GM23338 (cell line): ENCODE measurements around the gene STX8. TPM values are rescaled to one million over a fixed set of nuclear protein-coding genes. Genes with fewer than 3 reads are reported as not detected.

ENCODE experiments used
- ATAC-seq: fragments of 200-7000 bp; cut with Tn5 transposase; 3 replicates; pipeline ENCODE4 v1.9.1; 2020
- DNase-seq: peaks from one replicate; pipeline ENCODE4 v3.0.0-alpha.2; 2015; ENCODE audit warnings: low spot score
- H2AFZ ChIP-seq: fragments of 200-600 bp; sonication (generic); 2 replicates; pipeline ENCODE4 v1.8.0; 2016; ENCODE audit warnings: antibody characterized with exemption, mild to moderate bottlenecking, moderate library complexity
- H3F3A ChIP-seq: fragments of 200-600 bp; sonication (generic); replicated peaks from 2 replicates; pipeline ENCODE4 v1.8.0; 2017; ENCODE audit warnings: antibody characterized with exemption, mixed run types, low read depth
- H3K27ac ChIP-seq: fragments of 200-600 bp; sonication (generic); 2 replicates; pipeline ENCODE4 v1.6.1; 2016; ENCODE audit warnings: low read depth
- H3K27me3 ChIP-seq: fragments of 200-600 bp; sonication (generic); 2 replicates; pipeline ENCODE4 v1.8.0; 2016; ENCODE audit warnings: mild to moderate bottlenecking, mixed run types, moderate library complexity; ENCODE audit not compliant: insufficient read depth
- H3K36me3 ChIP-seq: fragments of 200-600 bp; sonication (generic); 2 replicates; pipeline ENCODE4 v1.8.0; 2016; ENCODE audit warnings: mild to moderate bottlenecking; ENCODE audit not compliant: insufficient read depth
- H3K4me1 ChIP-seq: fragments of 200-600 bp; sonication (generic); 2 replicates; pipeline ENCODE4 v1.8.0; 2016; ENCODE audit warnings: mild to moderate bottlenecking, moderate library complexity; ENCODE audit not compliant: insufficient read depth
- H3K4me2 ChIP-seq: fragments of 200-600 bp; sonication (generic); 2 replicates; pipeline ENCODE4 v1.7.1; 2017; ENCODE audit warnings: mixed run types
- H3K4me3 ChIP-seq: fragments of 200-600 bp; sonication (generic); 2 replicates; pipeline ENCODE4 v1.6.1; 2016; ENCODE audit warnings: mixed run types
- H3K79me2 ChIP-seq: fragments of 200-600 bp; sonication (generic); replicated peaks from 2 replicates; pipeline ENCODE4 v1.8.0; 2017; ENCODE audit warnings: mild to moderate bottlenecking; ENCODE audit not compliant: insufficient read depth
- H3K9me2 ChIP-seq: fragments of 200-600 bp; sonication (generic); 2 replicates; pipeline ENCODE4 v1.8.0; 2017; ENCODE audit not compliant: insufficient read depth
- H4K20me1 ChIP-seq: fragments of 200-600 bp; sonication (generic); replicated peaks from 2 replicates; pipeline ENCODE4 v1.8.0; 2017; ENCODE audit warnings: mild to moderate bottlenecking; ENCODE audit not compliant: insufficient read depth
- H3K27ac Mint-ChIP-seq: 2 replicates; pipeline ENCODE4 v1.8.0; 2020; ENCODE audit warnings: inconsistent platforms, mild to moderate bottlenecking, moderate library complexity, mixed read lengths
- H3K27me3 Mint-ChIP-seq: 3 replicates; pipeline ENCODE4 v1.8.0; 2022; ENCODE audit warnings: low read depth, mild to moderate bottlenecking, moderate library complexity, mixed read lengths, inconsistent platforms; ENCODE audit not compliant: insufficient read depth, poor library complexity
- H3K36me3 Mint-ChIP-seq: 3 replicates; pipeline ENCODE4 v1.8.0; 2021; ENCODE audit warnings: low read depth, mild to moderate bottlenecking, inconsistent platforms, moderate library complexity, mixed read lengths
- H3K4me1 Mint-ChIP-seq: 3 replicates; pipeline ENCODE4 v1.8.0; 2020; ENCODE audit warnings: mild to moderate bottlenecking, inconsistent platforms, mixed read lengths
- H3K4me3 Mint-ChIP-seq: 3 replicates; pipeline ENCODE4 v1.8.0; 2021; ENCODE audit warnings: moderate library complexity, mild to moderate bottlenecking, inconsistent platforms, mixed read lengths
- H3K9me3 Mint-ChIP-seq: 3 replicates; pipeline ENCODE4 v1.8.0; 2020; ENCODE audit warnings: moderate library complexity, mild to moderate bottlenecking, inconsistent platforms, mixed read lengths
- CREB1 ChIP-seq: fragments of 250-450 bp; sonication (Bioruptor Pico); IDR thresholded peaks from 2 replicates; pipeline ENCODE4 v1.5.0; 2020; ENCODE audit warnings: low read depth, mild to moderate bottlenecking, moderate library complexity
- CTCF ChIP-seq, 2 experiments: fragments of 200-600 bp in 1 of 2; sonication (generic) in 1 of 2; conservative IDR thresholded peaks; 2 replicates each; pipeline versions ENCODE4 v1.5.1 to v1.6.1; 2016 to 2017; ENCODE audit warnings: antibody characterized with exemption in 2 of 2, low read depth in 2 of 2, mild to moderate bottlenecking in 2 of 2, moderate library complexity in 1 of 2
- EZH2phosphoT487 ChIP-seq: fragments of 200-600 bp; sonication (generic); IDR thresholded peaks from one replicate; pipeline ENCODE4 v1.8.1; 2018; ENCODE audit warnings: antibody characterized with exemption; ENCODE audit not compliant: unreplicated experiment
- JUNB ChIP-seq: IDR thresholded peaks from one replicate; pipeline ENCODE4 v1.6.1; 2016; ENCODE audit warnings: antibody characterized with exemption; ENCODE audit not compliant: unreplicated experiment
- POLR2AphosphoS5 ChIP-seq: IDR thresholded peaks from 2 replicates; pipeline ENCODE4 v1.6.1; 2016; ENCODE audit warnings: antibody characterized with exemption, low read depth
- REST ChIP-seq: IDR thresholded peaks from one replicate; pipeline ENCODE4 v1.6.1; 2018; ENCODE audit warnings: antibody characterized with exemption; ENCODE audit not compliant: unreplicated experiment
- STAT1 ChIP-seq: IDR thresholded peaks from one replicate; pipeline ENCODE4 v1.6.1; 2016; ENCODE audit warnings: antibody characterized with exemption; ENCODE audit not compliant: unreplicated experiment
- ZNF331 ChIP-seq: fragments of 250-450 bp; sonication (Bioruptor Pico); IDR thresholded peaks from 2 replicates; pipeline ENCODE4 v1.5.0; 2020; ENCODE audit warnings: low read depth, mild to moderate bottlenecking, moderate library complexity
- polyA plus RNA-seq: library from polyadenylated mRNA; unstranded; fragments of >200 nt; fragmentation: Nextera tagmentation; extraction: Ambion mirVana; gene quantifications from 2 replicates; pipeline ENCODE4 v1.2.1, GENCODE V29; 2016
- total RNA-seq: library from RNA; depleted of rRNA; stranded (reverse); fragments of >200 nt; shearing (Covaris generic); gene quantifications from 2 replicates; pipeline ENCODE4 v1.2.3, GENCODE V29; 2014
- TF ChIP-seq, protein P1 (sequence below): fragments of 250-450 bp; sonication (Bioruptor Pico); IDR thresholded peaks from 2 replicates; pipeline ENCODE4 v1.5.0; 2020; ENCODE audit warnings: mild to moderate bottlenecking, moderate library complexity
- TF ChIP-seq, protein P2 (sequence below): IDR thresholded peaks from 2 replicates; pipeline ENCODE4 v1.6.1; 2016; ENCODE audit warnings: antibody characterized with exemption

STX8 gene
- total and polyA plus RNA-seq, 2 experiments from 2014 or later, result 59.4 to 82.3 TPM

DNA sequence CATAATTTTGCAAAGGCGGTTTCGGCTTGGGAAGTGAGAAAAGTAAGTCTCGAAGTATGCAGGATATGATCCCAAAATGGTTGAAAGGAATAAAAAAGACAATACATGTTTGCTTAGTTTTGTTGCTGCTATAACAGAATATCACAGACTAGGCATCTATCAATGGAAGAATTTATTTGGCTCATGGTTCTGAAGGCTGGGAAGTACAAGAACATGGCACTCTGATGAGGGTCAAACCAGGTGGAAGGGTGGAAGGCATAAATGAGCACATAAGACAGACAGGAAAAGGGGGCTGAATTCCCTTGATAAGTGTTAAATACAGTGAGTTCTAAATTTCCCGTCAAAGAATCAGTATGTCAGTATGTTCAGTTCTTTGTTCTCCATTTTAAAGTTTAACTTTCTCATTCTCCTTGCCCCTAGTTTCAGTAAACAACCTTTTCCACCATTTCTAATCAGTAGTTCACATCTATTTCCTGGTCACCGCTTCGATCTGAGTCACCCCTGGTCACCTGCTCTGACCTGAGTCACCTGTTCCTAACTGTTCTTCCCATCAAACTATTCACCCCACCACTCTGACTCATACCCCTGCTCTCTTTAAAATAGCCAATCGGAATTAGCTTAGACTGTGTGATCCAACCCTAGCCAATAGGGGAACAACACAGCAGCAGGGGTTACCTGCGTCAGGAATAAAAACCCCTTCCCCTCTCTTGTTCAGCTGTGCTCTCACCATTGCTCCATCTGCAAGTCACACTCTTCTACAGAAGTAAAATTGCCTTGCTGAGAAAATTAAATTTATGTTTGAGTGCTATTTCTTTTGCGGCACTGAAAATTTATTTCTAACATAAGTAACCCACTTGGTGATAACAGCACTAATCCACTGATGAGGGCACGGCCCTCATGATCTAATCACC is 240.8 kb downstream of the STX8 start (continued):
- TF ChIP-seq, protein P1, sequence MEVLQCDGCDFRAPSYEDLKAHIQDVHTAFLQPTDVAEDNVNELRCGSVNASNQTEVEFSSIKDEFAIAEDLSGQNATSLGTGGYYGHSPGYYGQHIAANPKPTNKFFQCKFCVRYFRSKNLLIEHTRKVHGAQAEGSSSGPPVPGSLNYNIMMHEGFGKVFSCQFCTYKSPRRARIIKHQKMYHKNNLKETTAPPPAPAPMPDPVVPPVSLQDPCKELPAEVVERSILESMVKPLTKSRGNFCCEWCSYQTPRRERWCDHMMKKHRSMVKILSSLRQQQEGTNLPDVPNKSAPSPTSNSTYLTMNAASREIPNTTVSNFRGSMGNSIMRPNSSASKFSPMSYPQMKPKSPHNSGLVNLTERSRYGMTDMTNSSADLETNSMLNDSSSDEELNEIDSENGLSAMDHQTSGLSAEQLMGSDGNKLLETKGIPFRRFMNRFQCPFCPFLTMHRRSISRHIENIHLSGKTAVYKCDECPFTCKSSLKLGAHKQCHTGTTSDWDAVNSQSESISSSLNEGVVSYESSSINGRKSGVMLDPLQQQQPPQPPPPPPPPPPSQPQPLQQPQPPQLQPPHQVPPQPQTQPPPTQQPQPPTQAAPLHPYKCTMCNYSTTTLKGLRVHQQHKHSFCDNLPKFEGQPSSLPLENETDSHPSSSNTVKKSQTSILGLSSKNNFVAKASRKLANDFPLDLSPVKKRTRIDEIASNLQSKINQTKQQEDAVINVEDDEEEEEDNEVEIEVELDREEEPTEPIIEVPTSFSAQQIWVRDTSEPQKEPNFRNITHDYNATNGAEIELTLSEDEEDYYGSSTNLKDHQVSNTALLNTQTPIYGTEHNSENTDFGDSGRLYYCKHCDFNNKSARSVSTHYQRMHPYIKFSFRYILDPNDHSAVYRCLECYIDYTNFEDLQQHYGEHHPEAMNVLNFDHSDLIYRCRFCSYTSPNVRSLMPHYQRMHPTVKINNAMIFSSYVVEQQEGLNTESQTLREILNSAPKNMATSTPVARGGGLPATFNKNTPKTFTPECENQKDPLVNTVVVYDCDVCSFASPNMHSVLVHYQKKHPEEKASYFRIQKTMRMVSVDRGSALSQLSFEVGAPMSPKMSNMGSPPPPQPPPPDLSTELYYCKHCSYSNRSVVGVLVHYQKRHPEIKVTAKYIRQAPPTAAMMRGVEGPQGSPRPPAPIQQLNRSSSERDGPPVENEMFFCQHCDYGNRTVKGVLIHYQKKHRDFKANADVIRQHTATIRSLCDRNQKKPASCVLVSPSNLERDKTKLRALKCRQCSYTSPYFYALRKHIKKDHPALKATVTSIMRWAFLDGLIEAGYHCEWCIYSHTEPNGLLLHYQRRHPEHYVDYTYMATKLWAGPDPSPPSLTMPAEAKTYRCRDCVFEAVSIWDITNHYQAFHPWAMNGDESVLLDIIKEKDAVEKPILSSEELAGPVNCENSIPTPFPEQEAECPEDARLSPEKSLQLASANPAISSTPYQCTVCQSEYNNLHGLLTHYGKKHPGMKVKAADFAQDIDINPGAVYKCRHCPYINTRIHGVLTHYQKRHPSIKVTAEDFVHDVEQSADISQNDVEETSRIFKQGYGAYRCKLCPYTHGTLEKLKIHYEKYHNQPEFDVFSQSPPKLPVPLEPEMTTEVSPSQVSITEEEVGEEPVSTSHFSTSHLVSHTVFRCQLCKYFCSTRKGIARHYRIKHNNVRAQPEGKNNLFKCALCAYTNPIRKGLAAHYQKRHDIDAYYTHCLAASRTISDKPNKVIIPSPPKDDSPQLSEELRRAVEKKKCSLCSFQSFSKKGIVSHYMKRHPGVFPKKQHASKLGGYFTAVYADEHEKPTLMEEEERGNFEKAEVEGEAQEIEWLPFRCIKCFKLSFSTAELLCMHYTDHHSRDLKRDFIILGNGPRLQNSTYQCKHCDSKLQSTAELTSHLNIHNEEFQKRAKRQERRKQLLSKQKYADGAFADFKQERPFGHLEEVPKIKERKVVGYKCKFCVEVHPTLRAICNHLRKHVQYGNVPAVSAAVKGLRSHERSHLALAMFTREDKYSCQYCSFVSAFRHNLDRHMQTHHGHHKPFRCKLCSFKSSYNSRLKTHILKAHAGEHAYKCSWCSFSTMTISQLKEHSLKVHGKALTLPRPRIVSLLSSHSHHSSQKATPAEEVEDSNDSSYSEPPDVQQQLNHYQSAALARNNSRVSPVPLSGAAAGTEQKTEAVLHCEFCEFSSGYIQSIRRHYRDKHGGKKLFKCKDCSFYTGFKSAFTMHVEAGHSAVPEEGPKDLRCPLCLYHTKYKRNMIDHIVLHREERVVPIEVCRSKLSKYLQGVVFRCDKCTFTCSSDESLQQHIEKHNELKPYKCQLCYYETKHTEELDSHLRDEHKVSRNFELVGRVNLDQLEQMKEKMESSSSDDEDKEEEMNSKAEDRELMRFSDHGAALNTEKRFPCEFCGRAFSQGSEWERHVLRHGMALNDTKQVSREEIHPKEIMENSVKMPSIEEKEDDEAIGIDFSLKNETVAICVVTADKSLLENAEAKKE (CRISPR knock-in tag), result no peak

- H3K4me3 ChIP-seq, result no peak overlapping the region
Measured at GRCh38 chr17:9332132-9332494, 243.5 kb downstream of the STX8 start.

More at GRCh38 chr17:9332132-9332494, 243.5 kb downstream of the STX8 start:
- H3K9me2 ChIP-seq, result 0 out of 2 replicates have a peak, but pooled peaks cover 2% of the 10 kb centered on the region
- H3K27me3 ChIP-seq, result no peaks in the 10 kb centered on the region
- no peak for TF ChIP-seq POLR2AphosphoS5
- TF ChIP-seq EZH2phosphoT487, result no peak
- no peak for TF ChIP-seq STAT1
- TF ChIP-seq, protein P2, sequence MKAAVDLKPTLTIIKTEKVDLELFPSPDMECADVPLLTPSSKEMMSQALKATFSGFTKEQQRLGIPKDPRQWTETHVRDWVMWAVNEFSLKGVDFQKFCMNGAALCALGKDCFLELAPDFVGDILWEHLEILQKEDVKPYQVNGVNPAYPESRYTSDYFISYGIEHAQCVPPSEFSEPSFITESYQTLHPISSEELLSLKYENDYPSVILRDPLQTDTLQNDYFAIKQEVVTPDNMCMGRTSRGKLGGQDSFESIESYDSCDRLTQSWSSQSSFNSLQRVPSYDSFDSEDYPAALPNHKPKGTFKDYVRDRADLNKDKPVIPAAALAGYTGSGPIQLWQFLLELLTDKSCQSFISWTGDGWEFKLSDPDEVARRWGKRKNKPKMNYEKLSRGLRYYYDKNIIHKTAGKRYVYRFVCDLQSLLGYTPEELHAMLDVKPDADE, result no peak
- TF ChIP-seq REST, result no peak
- no peak for TF ChIP-seq JUNB
- no peak for TF ChIP-seq CTCF (conservative IDR thresholded peaks at IDR 0.05; ENCODE audit: low read depth in 2 of 2)
- TF ChIP-seq CREB1 (CRISPR knock-in tag), result no peak
- no peak for TF ChIP-seq ZNF331
- no peaks in the 10 kb centered on the region for H4K20me1 ChIP-seq
- no peak overlapping the region; the same call in 1 of the 2 replicates for H3K27ac ChIP-seq
- no peak for ATAC-seq
- H3F3A ChIP-seq, result no peaks in the 10 kb centered on the region; the same call in 1 of the 2 replicates
- Mint-ChIP-seq H3K4me1 (peaks cover 32% of the 10 kb centered on the region), H3K27me3 (peaks cover 20% of the 10 kb centered on the region), H3K9me3 (peaks cover 19% of the 10 kb centered on the region), H3K36me3 (peaks cover 18% of the 10 kb centered on the region), H3K27ac (no peak overlapping the region), H3K4me3 (no peak overlapping the region)
- no peak overlapping the region for H2AFZ ChIP-seq
- no peaks in the 10 kb centered on the region for H3K79me2 ChIP-seq
- peaks cover 40% of the 10 kb centered on the region for H3K4me1 ChIP-seq
- peak overlapping the region; percentile 70 for H3K4me2 ChIP-seq
- H3K36me3 ChIP-seq, result peaks cover 13% of the 10 kb centered on the region
- no peak for DNase-seq
